GM19043 (cell line): ENCODE results near the gene IGFL2.
"Not testable (repeated sequence)": the region's sequence is repeated elsewhere in the genome, so short reads cannot be mapped to it uniquely, and the experiment has no call there.

Experiments used
- ATAC-seq: cut with Tn5 transposase; IDR thresholded peaks from one replicate; pipeline ENCODE4 v1.9.1; 2021; ENCODE audit warnings: low read depth; ENCODE audit not compliant: unreplicated experiment

IGFL2 gene

DNA sequence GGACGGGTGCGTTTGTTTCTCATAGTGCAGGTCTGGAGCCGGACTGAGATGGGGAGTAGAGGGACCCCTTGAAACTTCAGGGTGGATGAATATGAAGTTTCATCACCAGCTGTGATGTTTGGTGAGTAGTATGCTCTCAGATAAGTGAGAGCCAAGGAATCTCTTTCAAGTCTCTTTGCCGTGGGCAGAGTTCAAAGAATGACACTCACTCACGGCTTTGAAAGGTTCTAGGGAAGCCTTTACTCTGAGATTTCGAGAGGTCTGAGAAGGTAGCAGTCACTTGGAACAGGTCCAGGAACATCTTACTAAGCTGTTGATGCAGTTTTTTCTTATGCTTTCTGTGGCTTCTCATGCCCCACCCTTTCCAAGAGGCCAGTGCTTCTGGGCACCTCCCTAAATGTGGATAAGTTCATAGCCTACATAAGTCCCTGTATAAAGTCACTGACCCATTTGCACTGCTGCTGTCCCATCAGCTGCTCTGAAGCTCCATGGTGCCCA is at the start of gene IGFL2:
Gene IGFL2 (plus strand): TSS at position 448 of the 498 bp plus-strand sequence. CDS start 41 bp downstream, at position 489.
- ATAC-seq: no peak

DNA sequence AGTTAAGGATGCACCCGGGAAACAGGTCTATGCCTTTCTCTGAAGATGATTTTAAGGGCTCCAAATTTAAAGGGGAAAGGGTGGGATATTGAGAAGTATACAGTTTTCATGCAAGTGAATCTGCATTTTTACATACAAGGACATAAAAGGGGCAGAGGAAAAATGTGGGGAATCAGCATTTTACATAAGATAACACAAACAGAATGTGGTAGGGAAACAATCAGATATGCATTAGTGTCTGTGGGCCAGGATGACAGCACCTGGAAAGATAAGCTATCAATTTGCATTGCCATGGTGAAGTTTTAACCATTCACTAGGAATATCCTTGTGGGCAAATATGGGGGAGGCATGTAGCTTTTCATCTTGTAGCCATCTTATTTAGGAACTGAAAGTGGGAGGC is 47.7 kb upstream of the IGFL2 start:
- ATAC-seq: no peak

DNA sequence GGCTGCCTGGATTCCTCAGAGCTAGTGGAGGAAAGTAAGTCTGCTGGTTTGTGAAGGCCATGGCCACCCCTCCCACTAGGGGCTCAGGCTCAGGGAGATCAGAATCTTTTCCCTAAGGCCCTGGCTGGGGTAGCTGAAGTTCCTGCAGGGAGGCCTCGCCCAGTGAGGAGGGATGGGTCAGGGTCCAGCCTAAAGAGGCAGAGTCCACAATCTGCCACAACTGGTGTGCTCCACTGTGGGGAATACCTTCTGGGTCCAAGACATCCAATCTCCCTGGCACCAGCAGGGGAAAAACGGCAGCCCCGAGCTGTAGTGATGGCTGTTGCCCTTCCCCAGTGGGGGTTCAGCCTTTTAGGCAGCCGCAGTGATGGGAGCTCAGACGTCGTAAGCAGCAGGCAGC is 46.7 kb upstream of the IGFL2 start:
- ATAC-seq: no peak

DNA sequence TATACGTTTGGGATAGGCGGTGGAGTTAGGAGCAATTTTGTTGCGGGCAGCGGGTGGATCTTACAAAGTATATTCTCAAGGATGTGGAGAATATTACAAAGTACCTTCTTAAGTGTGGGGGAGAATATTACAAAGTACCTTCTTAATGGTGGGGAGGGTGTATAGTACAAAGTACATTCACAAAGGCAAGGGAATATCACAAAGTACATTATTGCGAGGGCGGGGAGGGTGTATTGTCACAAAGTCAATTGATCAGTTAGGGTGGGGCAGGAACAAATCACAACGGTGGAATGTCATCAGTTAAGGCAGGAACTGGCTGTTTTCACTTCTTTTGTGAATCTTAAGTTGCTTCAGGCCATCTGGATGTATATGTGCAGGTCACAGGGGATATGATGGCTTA is 45.7 kb upstream of the IGFL2 start:
- ATAC-seq: not testable (repeated sequence)

DNA sequence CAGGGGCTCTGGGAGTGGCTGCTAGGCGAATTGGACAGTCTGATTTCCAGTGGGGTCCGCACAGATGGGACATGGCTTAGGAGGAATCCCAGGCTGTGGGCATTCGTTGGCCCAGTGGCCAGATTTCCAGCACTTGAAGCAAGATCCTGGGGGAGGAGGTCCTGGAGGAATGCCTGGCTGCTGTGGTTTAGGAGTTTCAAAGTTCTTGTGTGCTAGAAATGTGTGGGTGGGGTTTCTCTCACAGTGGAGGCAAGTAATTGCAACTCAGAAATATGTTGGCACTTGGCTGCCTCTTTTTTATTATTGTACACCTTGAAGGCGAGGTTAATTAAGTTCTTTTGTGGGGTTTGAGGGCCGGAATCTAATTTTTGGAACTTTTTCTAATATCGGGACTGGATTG is 40.7 kb upstream of the IGFL2 start:
- no peak for ATAC-seq

DNA sequence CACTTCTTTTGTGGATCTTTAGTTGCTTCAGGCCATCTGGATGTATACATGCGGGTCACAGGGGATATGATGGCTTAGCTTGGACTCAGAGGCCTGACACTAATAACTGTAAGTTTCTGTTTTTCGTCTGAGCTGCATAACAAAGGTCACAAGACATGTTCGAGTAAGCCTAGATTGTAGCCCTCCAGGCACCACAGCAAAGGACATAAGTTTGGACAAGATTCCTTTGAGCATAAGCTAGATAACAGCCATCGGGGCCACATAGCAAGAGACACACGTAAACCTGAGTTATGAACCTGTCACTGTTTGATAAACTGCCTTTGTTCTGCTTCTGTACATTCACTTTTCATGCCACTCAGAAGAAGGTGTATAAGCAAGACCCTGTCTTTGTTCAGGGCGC is 38.2 kb upstream of the IGFL2 start:
- no peak for ATAC-seq

GRCh38 chr19:46111376-46111775 is 36.7 kb upstream of the IGFL2 start:
- no peak for ATAC-seq

- ATAC-seq: no peak
These were observed 35.5 kb upstream of the IGFL2 start for GRCh38 chr19:46112527-46112926.

- ATAC-seq: no peak
These were observed 34.3 kb upstream of the IGFL2 start for GRCh38 chr19:46113726-46114125.

- no peak for ATAC-seq
These were observed 32.5 kb upstream of the IGFL2 start for GRCh38 chr19:46115396-46116106.

DNA sequence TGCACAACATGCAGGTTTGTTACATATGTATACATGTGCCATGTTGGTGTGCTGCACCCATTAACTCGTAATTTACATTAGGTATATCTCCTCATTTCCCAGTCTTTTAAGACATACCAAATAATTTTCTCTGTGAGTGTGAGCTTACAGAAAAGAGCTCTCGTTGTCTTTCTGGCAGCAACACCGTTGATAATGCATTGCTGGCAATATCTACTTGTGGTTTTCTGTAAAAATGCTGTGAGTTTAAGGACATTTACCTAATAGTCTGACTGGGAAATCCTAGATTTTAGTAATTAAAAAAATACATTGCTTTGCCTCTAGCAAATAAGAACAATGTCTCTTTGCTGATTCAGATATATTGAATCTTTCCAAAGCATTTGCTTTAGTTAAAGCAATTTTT is 31.9 kb upstream of the IGFL2 start:
- no peak for ATAC-seq

GRCh38 chr19:46118136-46118535 is 29.9 kb upstream of the IGFL2 start:
- ATAC-seq: no peak

DNA sequence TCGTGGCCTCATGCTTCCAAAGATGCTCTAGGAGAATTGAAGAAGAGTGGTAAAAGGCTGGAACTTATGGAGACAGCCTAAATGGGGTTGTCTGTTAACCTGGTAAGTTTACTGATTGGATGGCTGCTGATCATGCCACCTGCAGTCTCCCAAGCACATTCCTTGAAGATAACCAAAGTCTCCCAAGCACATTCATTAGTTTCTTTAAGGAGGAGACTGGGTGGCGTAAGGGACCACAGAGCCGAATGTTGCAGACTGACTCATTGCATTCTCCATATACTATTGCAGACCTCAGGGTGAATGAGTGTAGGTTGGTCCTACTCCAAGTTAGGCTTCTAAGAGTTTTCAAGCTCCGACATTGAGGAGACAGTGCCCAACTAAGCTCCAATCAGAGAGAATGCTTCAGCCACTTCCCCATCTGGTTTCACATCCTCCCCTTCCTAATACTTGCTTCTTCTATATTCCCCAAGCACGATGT is 23.4 kb upstream of the IGFL2 start, which contains the start of gene IGFL3:
Gene IGFL3 (minus strand): TSS at position 51 of the 478 bp plus-strand sequence. CDS start 39 bp downstream, at position 12.
- no peak for ATAC-seq

DNA sequence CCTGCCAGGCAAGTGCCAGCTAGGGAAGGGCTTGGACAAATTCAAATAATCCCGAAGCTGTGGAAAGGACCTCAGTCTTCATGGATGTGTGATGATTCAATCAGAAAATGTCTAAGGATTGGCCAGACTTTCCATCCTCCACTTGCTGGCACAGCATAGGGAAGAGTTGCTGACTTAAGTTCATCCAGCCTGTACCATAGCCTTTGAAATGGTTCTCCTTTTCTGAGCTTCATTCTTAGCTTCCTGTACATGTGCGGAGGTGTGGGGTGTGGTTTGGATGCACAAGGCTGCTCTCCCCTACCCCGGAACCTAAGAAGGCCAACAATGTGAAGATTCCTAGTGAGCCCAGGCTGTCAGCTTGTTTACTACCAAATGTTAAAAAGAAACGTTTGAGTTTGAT is 22.6 kb upstream of the IGFL2 start:
- no peak for ATAC-seq

GRCh38 chr19:46126086-46126580 is 21.9 kb upstream of the IGFL2 start:
- ATAC-seq: no peak

GRCh38 chr19:46131485-46132143 is 16.4 kb upstream of the IGFL2 start:
- no peak for ATAC-seq

DNA sequence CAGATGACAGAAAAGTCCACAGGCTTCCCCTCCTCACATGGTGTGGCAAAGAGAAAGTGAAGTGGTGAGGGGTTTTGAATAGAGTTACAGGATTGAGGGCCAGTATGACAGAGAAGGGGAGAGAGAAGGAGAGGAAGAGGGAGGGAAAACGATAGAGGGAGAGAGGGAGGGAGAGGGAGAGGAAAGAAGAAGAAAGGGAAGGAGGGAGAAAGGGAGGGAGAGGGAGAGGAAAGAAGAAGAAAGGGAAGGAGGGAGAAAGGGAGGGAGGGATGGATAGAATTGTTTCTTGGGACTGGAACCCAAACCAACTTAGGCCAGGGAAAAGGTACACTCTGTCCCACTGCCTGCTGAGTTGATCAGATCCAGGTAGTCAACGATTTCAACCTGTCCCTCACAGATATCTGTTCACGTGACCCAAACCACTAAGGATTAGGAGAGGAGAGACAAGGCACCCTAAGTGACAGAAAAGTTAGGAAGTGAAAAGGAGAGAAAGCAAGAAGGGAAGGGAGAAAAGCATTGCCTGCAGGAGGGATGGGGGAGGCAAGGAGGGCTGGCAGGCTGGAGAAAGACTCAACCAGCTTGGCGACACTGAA is 15.4 kb upstream of the IGFL2 start:
- no peak for ATAC-seq

- no peak for ATAC-seq
These were observed 14.9 kb upstream of the IGFL2 start for GRCh38 chr19:46133101-46133627.

GRCh38 chr19:46133777-46134241 is 14.2 kb upstream of the IGFL2 start:
- ATAC-seq: no peak

DNA sequence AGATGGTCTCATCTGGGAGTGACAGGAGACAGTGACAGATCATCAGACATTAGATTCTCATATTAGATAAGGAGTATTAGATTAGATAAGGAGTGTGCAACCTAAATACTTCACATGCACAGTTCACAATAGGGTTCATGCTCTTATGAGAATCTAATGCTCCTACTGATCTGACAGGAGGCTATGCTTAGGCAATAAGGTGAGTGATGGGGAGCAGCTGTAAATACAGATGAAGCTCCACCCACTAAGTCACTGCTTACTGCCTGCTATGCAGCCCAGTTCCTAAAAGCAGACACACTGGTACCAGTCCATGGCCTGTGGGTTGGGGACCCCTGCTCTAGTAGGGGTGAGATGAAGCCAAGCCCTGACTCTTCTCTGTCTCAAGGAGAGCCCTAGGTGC is 13.5 kb upstream of the IGFL2 start:
- ATAC-seq: no peak

- no peak for ATAC-seq
These were observed 10.0 kb upstream of the IGFL2 start for GRCh38 chr19:46137915-46138473.
